Prostate gland (tissue), 2 donors: ENCODE data around the gene CHRDL1.

Source experiments
- CTCF ChIP-seq, 4 experiments: fragments of 200-600 bp in 2 of 4; fragments of 450-650 bp in 2 of 4; sonication (generic) in 2 of 4; IDR thresholded peaks; 1 replicate in 3 of 4; 2 replicates in 1 of 4; pipeline ENCODE4 v1.5.1; 2016 to 2019; ENCODE audit warnings: antibody characterized with exemption in 4 of 4, mild to moderate bottlenecking in 2 of 4, moderate library complexity in 2 of 4
- POLR2A ChIP-seq: fragments of 450-650 bp; IDR thresholded peaks from one replicate; pipeline ENCODE4 v1.6.1; 2016; ENCODE audit warnings: antibody characterized with exemption, mild to moderate bottlenecking

- TF ChIP-seq CTCF (IDR thresholded peaks at IDR 0.05): no peak
- TF ChIP-seq POLR2A: no peak
Observed at GRCh38 chrX:110745288-110745687, 50.3 kb downstream of the CHRDL1 start.
